ENCODE data around the gene IGSF6. TPM values are rescaled to one million over a fixed set of nuclear protein-coding genes. Genes with fewer than 3 reads are reported as not detected.
"Not testable (repeated sequence)": the region's sequence is repeated elsewhere in the genome, so short reads cannot be mapped to it uniquely, and the experiment has no call there.

Gene IGSF6
- polyA plus RNA-seq, 5 donors, result 3.7 to 7.0 (median 6.2) TPM

DNA sequence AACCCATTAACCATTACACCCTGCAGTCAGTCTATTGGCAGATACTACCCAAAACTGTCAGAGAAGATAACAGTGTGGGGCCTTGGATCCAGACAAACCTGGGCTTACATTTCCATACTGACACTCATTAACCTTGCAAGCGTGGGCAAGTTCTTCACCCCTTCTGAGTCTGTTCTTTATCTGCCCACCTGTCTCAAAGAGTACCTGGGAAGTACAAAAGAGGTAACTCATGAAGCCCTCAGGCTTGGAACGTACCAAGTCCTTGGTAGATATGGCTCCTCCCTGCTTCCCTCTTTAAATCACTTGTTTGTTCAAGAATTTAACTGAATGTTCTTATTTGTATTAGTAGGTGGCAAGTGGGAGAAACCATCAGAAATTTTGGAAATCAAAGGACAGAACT lies 2.5 kb upstream of the IGSF6 start:
- no peak for DNase-seq

DNA sequence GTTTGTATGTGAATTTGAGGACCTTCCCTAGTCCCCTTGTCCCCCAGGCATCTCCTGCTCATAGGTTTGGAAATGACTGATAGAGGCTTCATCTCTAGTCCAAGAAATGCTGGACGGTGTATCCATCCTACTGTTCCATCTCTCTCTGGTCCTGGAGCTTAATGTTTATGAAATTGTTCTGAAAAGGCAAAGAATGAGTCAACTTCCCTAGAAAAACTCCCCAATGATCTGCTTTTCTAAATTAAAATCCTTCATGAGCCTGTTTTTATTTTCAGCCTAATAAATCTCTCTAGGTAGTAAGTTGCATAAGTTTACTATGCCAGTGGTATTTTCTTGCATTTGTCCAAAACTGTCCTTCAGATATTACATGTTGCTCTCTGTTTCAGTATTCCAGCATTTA lies 2.1 kb upstream of the IGSF6 start:
- no peak for DNase-seq

DNA sequence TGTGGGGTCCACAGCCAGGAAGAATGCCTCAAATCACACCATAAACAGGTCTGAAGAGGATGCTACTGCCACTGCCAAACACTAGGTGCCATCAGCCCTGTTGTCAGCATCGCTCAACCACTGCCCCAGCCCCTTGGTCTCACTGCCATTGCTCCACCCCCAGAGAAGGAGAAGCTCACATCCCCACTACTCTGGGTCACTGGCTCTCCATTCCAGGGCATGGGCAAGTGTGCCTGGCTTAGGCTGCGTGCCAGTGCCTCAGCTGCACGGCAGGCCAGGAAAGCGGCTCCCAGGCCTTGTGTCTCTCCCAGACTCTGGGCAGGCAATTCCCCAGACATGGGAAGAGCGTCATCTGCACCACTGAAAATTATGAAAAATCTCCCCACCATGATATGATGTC lies 1.2 kb upstream of the IGSF6 start:
- DNase-seq, result no peak

DNA sequence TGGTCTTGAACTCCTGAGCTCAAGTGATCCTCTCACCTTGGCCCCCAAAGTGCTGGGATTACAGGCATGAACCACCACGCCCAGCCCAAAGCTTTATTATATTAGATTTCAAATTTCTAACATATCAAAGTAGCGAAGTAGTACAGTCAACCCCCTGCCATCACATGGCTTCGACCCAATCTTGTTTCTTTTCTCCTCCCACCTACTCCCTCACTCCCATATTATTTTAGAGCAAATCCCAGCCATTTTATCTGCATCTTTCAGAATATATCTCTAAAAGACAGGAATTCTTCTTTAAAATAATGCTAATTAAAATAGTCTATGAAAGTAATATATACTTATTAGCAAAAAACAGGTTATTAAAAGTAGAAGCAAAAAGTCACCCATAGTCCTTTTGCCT lies 893 bp downstream of the IGSF6 start:
- DNase-seq, result no peak

DNA sequence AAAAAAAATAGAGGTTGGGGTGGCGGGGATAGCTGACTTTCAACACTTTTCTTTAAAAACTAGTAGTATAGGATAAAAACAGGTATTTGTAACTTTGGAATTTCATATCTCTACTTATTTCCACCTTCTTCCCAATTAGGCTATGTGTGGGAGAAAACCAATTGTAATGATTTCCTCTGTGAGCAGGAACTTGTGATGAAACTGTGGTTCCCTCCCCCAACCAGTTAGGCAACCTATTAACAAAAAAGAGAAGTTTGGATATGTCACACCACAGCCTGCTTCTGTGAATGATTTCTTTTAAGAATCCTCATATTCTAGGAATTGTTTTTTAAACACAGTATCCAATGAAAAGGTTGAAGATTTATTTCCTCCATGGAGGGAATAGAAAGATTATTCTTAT lies 1.9 kb downstream of the IGSF6 start:
- no peak for DNase-seq

DNA sequence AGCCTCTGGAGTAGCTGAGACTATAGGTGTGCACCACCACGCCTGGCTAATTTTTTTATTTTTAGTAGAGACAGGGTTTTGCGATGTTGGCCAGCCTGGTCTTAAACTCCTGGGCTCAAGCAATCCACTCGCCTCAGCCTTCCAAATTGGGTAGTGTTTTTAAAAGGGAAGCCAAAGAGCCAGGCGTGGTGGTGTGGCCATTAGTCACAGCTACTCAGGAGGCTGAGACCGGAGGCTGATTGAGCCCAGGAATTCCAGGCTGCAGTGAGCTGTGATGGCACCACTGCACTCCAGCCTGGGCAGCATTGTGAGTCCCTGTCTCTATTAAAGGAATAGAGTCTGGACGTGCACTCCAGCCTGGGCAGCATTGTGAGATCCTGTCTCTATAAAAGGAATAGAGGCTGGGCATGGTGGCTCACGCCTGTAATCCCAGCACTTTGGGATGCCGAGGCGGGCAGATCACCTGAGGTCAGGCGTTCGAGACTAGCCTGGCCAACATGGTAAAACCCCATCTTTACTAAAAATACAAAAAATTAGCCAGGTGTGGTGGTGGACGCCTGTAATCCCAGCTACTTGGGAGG lies 2.5 kb downstream of the IGSF6 start:
- not testable (repeated sequence) for DNase-seq

DNA sequence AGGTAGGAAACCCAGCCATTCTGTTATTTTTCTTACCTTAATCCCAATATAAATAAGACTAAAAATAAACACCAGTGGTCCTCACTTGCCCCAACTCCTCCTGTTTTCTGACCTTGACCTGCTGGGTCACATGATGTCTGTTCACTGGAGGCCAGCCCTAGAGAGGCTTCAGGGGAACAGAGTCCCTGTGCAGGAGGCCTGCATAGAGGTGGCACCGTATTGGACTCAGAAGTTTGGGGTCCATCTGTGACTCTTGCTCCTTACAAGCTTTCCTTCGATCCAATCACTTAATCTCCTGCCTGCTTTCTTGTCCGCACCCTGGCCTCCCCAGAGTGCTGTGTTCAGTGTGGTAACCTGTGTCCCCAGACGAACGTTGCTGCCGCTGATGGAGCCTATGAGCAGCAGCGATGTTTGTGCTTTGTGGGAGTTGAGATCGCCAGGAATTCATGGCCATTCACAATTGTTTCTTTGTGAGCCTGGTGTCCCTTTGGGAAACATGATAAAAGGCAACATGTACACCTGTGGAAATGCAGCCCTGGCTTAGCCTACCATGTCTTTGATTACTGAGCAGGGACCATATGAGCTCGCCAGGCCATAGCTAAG lies 4.7 kb downstream of the IGSF6 start:
- DNase-seq, result no peak

DNA sequence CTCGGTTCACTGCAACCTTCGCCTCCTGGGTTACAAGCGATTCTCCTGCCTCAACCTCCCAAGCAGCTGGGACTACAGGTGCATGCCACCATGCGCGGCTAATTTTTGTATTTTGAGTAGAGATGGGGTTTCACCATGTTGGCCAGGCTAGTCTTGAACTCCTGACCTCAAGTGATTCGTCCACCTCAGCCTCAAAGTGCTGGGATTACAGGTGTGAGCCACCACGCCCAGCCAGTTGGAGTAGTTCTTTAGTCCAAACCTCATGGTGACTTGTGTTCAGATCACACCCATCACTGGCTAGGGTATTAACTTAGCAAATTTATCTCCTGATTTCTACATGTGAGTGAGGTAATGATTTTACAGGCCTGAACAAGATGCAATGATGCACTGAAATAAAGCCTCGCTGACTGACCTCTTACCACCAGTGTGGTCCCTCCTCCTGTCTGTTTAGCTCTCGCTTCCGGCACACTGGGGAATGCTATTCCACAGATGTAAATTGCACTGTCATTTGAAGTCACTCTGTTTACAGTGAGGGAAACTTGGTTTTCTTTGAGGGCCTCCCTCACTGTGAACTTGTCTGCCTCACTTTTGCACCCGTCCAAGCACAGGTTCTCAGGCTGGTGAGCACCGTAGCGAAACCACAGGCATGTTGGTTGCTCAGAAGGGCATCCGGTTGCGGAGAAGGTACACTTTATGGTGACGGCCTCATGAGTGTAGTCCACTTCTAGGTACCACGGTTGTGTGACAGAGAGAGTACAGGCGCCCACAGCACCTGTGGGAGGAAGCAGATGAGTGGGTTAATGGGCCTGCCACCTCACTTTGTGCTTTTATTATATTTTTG lies 5.5 kb downstream of the IGSF6 start:
- DNase-seq, result no peak

DNA sequence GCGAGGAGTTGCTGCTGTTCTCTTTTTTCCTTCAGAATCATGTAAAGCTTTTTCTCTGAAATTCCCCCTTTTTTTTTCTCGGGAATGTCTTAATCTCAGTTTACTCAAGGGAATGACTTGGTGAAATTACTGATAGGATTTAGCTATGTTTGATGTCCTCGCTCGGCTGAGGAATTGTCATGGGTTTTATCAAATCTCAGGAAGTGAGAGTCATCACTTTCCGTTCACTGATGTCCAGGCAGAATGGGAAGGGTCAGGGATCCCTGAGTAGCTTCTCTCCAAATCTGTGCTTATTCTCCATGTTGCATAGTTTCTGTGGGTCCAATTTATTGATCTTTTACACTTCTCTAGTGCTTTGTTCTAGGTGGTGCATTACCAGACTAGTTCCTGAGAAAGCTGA lies 6.3 kb downstream of the IGSF6 start:
- DNase-seq, result no peak

DNA sequence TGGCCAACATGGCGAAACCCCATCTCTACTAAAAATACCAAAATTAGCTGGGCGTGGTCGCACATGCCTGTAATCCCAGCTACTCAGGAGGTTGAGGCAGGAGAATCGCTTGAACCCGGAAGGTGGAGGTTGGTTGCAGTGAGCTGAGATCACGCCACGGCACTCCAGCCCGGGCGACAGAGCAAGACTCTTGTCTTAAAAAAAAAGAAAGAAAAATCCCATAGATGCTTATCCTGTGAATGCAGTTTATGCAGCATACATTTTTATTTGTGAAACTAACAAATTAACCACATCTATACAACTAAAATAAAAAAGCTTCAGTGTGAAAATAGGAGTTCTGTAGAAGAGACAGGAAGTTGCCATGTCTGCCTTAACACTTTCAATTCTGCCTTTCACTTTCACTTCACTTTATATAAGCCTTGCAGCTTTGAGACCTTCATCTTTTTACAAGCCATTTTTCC lies 7.1 kb downstream of the IGSF6 start:
- no peak for DNase-seq

DNA sequence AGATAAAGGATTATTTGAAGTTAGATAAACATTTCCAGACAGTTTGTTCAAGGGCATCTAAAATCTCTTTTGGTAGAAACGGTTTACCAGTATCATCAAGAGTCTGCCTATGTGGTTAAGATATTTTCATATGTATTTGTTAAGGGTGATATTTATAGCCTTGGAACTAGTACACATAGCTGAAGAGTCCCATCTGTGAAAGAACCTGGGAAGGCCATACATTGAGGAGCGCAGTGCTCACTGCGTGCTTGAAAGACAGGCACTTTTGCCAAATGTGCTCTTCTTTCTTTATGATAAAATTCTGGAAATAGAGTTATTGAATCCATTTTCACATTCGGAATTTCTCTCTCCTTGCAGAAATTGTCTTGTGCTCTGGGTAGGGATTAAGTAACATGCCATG lies 7.7 kb downstream of the IGSF6 start:
- no peak for DNase-seq

DNA sequence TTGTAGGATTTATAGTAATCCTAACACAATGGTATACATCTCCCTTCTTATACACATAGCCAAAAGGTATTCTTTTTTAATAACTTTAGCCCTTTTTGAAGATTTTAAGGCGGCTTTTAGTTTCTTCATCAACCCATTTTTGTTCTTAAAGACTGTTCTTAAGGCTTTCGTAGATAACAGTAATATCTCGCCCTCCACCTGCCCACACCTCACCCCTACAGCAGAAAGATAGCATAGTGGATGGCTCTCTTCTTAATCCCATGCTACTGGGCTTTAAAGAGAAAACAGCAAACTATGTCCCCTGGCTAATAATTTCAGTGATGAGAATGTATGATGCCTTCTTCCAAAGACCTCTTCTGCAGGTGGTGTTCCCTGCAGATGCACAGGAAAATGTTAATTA lies 8.6 kb downstream of the IGSF6 start:
- no peak for DNase-seq

DNA sequence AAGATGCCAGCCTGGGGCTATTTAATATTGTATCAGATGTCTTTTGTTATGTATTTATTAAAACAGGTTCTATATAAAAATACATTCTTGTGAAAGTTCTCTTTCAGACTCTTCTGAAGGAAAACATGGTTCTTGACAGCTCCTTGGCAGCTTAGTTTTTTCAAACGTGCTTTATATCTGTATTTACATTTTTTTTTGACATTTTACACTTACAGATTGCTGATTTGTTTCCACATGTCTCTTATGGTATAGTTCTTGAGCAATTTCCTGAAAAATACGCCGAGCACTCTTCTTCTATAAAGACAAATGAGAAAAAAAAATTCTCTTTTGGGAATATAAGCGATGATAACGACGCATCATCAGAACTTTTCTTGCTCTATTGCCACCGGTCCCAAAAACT lies 9.5 kb downstream of the IGSF6 start:
- no peak for DNase-seq

DNA sequence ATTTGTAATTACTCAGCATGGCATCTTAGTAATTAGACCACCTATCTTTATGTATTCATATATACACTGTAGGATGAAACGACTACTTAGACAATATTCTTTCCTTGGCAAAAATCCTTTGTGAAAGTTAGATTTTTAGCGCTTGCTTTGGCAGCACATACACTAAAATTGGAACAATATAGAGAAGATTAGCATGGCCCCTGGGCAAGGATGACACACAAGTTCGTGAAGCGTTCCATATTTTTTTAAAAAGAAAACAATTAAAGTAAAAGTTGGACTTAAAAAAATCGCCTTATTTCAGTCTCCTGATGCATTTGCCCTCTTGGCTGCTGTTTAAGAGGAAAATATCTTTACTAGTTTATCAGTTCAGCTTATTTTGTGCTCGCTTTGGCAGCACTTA lies 10.5 kb downstream of the IGSF6 start:
- DNase-seq, result no peak

DNA sequence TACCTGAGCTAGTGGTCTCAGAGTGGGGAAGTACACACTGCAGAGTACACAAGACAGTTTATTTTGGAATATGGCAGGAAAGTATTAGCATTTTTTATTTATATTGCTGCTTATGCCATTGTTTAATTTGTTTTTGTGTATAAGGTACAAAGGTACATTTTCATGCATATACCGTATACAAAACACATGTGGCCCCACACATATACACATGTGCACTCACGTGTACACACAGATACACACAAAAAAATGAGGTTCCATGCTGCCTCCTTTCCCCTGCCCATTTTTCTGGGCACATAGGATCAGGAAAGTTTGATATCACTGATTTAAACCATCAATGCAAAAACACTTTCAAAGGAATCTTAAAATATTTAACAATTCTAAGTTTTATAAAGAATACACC lies 12.9 kb downstream of the IGSF6 start:
- no peak for DNase-seq

DNA sequence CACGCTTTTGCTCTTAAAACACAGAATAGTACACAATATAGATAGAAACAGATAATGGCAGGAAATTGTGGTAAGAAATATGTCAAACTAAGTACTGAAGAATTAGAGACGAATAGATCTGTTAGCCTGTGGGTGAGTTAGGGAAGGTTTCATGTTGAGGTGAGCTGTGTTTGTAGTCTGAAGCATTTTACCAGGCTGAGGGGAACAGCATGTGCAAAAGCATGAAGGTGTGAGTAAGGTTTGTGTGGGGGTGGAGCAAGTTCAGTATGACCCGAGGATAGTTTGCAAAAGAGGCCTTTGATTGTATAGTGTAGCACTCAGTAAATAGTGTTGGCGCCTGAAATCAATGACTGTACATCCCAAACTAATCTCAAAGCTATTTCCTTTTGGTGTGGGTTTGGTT lies 13.8 kb downstream of the IGSF6 start:
- no peak for DNase-seq

DNA sequence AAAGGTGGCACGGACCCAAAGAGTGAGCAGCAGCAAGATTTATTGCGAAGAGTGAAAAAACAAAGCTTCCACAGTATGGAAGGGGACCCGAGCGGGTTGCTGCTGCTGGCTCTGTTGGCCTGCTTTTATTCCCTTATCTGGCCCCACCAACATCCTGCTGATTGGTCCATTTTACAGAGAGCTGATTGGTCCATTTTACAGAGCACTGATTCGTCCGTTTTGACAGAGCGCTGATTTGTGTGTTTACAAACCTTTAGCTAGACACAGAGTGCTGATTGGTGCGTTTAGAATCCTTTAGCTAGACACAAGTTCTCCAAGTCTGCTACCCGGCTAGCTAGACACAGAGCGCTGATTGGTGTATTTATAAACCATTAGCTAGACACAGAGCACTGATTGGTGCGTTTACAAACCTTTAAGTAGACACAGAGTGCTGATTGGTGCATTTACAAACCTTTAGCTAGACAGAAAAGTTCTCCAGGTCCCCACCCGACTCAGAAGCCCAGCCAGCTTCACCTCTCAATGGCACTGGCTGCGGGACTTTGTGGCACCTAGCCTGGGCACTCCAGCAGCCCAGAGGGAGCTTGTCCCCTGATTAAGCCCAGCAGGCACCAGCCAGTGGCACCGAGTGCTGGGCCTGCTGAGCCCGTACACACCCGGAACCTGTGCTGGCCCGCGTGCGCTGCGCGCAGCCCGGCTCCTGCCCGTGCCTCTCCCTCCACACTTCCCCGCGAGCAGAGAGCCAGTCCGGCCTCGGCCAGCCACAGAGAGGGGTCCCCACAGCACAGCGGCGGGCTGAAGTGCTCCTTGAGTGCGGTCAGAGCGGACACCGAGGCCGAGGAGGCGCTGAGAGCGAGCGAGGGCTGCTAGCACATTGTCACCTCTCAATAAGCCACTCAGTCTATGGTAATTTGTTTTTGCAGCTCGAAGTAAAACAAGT lies 15.1 kb downstream of the IGSF6 start:
- no peak for DNase-seq

DNA sequence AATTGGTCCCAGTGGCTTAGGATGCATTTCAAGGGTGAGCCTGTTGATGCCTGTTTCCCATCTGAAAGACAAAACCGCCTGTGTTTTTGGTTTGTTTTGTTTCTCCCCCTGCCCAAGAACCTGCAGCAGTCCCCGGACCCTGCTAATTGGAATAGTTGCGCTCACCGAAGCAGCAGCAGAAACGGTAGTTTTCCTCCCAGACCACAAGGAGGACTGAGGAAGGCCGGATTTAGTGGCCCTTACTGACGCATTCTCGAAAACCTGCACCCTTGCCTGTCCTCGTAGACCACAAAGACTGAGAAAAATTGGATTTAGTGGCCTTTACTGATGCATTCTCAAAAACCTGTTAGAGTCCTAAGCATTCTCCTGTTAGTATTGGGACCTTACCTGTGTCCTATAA lies 16.7 kb downstream of the IGSF6 start:
- not testable (repeated sequence) for DNase-seq

DNA sequence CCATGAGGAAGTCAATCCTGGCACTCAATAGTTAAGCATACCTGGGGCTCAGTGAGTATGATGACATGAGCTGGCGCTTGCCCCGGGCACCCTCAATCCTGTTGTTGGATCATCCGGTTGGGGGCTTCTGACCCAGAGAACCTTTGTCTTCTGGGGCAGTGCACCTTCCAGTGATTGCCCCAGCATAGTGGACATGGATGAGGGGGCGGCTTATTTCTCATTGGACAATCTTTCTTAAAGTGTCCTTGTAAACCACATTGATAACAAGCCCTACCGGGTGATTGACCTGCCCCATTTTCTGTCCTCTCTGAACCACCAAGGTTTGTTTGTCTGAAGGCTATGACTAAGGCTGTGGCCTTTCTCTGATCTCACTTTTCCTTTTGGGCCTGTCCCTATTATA lies 18.2 kb downstream of the IGSF6 start:
- no peak for DNase-seq

DNA sequence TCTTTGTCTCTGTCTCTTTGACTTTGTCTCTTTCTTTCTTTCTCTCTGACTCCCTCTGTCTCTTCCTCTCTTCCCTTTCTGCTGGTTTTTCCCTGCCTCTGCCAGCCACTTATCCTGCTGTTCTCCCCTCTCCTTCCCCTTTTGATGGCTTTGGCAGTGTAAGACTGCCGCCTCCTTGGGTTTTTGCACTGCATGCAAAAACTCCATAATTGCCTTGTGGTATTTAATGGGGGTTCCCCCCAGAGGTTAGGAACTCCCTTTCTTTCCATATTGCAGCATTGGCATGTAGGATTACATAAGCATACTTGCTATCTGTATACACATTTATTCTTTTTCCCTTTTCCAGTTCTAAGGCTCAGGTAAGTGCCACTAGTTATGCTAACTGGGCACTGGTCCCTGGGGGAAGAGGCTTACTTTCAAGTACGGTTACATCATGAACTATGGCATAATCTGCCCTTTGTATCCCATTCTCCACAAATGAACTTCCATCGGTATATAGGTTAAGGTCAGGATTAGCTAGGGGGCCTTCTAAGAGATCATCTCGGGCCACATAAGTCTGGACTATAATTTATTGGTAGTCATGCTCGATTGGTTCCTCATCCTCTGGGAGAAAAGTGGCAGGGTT lies 20.3 kb downstream of the IGSF6 start:
- not testable (repeated sequence) for DNase-seq

DNA sequence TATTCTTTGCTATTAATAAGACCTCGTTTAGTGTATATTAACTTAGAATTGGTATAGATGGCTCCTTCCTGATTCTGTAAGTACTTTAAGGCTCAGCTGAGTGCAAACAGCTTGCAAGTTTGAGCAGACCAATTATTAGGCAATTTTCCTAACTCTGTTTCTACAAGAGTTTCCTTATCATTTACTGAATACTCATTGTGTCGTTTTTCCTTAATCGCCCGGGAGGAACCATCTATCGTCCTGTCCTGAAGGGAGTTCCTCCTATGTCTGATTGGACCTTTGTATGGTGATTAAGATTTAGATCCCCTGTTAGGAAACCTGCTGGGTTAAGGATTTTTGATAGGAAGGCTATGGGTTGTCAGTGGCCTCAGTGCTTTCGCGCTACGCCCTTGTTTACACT lies 21.0 kb downstream of the IGSF6 start:
- DNase-seq, result not testable (repeated sequence)

DNA sequence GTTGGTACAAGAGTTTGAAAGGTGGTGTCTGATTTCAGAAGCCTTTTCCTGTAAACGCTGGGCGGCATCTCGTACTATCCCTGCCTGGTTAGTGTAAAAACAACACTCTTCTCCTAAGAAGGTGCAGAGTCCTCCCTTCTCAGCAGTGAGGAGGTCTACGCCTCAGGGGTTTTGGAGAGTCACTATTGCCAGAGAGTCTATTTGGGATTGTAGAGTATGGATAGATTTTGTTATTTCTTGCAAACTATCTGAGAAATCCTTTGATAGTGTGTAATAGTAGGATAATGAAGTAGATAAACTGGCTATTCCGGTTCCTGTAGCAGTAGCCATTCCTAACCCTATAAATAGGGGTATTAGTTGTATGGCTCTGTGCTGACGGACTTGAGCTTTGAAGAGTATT lies 21.5 kb downstream of the IGSF6 start:
- DNase-seq, result not testable (repeated sequence)
